ENCODE data around the gene AMH.
A peak's percentile ranks its signal among the peaks of the same experiment; 100 is the strongest.

Gene AMH

DNA sequence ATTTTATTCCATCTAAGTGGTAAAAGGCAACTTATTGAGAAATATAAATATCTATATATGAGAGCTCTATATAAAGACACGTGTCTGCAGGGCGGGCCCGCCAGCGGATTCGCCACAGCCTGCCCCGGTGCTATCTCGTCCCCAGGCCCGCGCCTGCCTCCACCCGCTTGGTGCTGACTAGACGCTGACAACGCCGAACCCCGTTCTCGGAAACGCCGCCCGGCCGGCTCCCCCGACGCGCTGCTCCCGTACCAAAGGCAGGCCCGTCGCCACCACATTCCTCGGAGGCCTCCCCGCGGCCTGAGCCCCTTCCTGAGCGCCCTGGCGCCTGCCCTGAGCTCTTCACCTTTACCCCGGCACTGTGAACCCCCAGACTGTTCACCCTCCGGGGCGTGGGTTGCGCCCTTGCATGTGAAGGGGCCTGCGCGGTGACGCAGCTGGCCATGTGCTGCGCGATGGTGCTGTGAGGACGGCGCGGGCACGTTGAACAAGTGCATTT, 19.0 kb upstream of the AMH start (continued):
- TF ChIP-seq, protein P1, sequence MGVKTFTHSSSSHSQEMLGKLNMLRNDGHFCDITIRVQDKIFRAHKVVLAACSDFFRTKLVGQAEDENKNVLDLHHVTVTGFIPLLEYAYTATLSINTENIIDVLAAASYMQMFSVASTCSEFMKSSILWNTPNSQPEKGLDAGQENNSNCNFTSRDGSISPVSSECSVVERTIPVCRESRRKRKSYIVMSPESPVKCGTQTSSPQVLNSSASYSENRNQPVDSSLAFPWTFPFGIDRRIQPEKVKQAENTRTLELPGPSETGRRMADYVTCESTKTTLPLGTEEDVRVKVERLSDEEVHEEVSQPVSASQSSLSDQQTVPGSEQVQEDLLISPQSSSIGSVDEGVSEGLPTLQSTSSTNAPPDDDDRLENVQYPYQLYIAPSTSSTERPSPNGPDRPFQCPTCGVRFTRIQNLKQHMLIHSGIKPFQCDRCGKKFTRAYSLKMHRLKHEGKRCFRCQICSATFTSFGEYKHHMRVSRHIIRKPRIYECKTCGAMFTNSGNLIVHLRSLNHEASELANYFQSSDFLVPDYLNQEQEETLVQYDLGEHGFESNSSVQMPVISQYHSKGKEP (tag by site-specific recombination; IDR thresholded peaks at IDR 0.05): no peak
- TF ChIP-seq, protein P2, sequence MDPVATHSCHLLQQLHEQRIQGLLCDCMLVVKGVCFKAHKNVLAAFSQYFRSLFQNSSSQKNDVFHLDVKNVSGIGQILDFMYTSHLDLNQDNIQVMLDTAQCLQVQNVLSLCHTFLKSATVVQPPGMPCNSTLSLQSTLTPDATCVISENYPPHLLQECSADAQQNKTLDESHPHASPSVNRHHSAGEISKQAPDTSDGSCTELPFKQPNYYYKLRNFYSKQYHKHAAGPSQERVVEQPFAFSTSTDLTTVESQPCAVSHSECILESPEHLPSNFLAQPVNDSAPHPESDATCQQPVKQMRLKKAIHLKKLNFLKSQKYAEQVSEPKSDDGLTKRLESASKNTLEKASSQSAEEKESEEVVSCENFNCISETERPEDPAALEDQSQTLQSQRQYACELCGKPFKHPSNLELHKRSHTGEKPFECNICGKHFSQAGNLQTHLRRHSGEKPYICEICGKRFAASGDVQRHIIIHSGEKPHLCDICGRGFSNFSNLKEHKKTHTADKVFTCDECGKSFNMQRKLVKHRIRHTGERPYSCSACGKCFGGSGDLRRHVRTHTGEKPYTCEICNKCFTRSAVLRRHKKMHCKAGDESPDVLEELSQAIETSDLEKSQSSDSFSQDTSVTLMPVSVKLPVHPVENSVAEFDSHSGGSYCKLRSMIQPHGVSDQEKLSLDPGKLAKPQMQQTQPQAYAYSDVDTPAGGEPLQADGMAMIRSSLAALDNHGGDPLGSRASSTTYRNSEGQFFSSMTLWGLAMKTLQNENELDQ (tag by site-specific recombination; IDR thresholded peaks at IDR 0.05; ENCODE audit: low read depth): no peak
- TF ChIP-seq, protein P3, sequence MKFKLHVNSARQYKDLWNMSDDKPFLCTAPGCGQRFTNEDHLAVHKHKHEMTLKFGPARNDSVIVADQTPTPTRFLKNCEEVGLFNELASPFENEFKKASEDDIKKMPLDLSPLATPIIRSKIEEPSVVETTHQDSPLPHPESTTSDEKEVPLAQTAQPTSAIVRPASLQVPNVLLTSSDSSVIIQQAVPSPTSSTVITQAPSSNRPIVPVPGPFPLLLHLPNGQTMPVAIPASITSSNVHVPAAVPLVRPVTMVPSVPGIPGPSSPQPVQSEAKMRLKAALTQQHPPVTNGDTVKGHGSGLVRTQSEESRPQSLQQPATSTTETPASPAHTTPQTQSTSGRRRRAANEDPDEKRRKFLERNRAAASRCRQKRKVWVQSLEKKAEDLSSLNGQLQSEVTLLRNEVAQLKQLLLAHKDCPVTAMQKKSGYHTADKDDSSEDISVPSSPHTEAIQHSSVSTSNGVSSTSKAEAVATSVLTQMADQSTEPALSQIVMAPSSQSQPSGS (tag by site-specific recombination; IDR thresholded peaks at IDR 0.05; ENCODE audit: low read depth): no peak
- TF ChIP-seq ZBTB21 (tag by site-specific recombination; IDR thresholded peaks at IDR 0.05) (no peak), KLF10 (tag by site-specific recombination; IDR thresholded peaks at IDR 0.05) (no peak), ZNF677 (tag by site-specific recombination; IDR thresholded peaks at IDR 0.05) (no peak)

DNA sequence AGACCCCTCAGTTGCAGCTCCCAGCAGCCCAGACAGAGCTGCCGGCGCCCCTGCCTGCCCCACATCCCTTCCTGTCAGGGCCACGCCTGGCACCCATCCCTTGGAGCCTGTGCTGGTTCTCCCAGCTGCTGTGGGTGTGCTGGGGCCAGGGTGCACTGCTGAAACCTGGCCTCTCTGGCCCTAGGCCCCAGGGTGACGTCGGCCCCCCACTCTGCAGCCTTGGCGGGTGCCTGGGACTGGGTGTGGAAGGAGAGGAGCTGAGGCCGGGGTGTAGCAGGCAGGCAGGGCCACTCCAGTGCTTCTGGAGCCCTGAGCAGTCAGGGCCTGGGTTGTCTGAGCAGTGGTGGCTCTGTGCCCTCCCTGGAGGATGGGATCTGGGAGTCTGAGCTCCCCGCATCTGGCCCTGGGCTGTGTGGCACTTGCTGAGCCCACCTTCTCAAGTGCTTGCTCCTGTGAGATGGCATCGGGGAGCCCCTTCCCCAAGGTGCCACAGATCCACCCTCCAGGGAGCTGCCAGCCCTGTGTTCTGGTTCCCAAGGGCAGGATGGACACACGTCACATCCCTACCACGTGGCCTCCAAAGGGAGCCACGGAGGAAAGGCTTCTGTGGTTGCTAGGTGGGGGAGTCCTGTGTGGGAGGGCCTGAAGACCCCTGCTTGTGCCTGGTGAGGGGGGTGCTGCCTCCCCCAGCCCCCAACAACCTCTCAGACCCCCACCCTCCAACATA, 18.2 kb upstream of the AMH start:
- ChIA-PET CTCF (interaction anchor here (0.6 to 1.6 kb wide), 5 partner anchors 22 to 380 kb away, joined by 3 read pairs; no protein-coding TSS in a partner anchor), POLR2A (interaction anchor here (0.5 to 1.3 kb wide), 6 partner anchors 8 to 555 kb away, joined by 3 to 7 read pairs (median 4); no protein-coding TSS in a partner anchor)
- Histone ChIP-seq H3K9me3 (ENCODE audit: control insufficient read depth, insufficient read depth, low read depth, low read length) (no peaks in the 10 kb centered on the region), H3K27ac (ENCODE audit: extremely low read depth, low read depth, low read length) (peak overlapping the region; percentile 11; the same call in 1 of the 2 replicates), H3K4me3 (ENCODE audit: low read depth, low read length) (no peak overlapping the region), H3K4me1 (ENCODE audit: control insufficient read depth, insufficient read depth, low read length) (no peaks in the 10 kb centered on the region), H3K36me3 (ENCODE audit: control insufficient read depth in 2 of 2, insufficient read depth in 1 of 2, low read length in 2 of 2) (peaks cover 4 to 71% of the 10 kb centered on the region in 2 experiments; a peak in 2 of 3 replicates)
- TF ChIP-seq ZNF510 (tag by site-specific recombination; IDR thresholded peaks at IDR 0.05; ENCODE audit: insufficient replicate concordance): no peak
- TF ChIP-seq, protein P4, sequence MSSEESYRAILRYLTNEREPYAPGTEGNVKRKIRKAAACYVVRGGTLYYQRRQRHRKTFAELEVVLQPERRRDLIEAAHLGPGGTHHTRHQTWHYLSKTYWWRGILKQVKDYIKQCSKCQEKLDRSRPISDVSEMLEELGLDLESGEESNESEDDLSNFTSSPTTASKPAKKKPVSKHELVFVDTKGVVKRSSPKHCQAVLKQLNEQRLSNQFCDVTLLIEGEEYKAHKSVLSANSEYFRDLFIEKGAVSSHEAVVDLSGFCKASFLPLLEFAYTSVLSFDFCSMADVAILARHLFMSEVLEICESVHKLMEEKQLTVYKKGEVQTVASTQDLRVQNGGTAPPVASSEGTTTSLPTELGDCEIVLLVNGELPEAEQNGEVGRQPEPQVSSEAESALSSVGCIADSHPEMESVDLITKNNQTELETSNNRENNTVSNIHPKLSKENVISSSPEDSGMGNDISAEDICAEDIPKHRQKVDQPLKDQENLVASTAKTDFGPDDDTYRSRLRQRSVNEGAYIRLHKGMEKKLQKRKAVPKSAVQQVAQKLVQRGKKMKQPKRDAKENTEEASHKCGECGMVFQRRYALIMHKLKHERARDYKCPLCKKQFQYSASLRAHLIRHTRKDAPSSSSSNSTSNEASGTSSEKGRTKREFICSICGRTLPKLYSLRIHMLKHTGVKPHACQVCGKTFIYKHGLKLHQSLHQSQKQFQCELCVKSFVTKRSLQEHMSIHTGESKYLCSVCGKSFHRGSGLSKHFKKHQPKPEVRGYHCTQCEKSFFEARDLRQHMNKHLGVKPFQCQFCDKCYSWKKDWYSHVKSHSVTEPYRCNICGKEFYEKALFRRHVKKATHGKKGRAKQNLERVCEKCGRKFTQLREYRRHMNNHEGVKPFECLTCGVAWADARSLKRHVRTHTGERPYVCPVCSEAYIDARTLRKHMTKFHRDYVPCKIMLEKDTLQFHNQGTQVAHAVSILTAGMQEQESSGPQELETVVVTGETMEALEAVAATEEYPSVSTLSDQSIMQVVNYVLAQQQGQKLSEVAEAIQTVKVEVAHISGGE (tag by site-specific recombination; conservative IDR thresholded peaks at IDR 0.05; ENCODE audit: low read depth): no peak
- no peak for TF ChIP-seq ZNF558 (tag by site-specific recombination; IDR thresholded peaks at IDR 0.05)
- no peak for TF ChIP-seq ZNF184 (tag by site-specific recombination; IDR thresholded peaks at IDR 0.05)
- no peak for TF ChIP-seq OVOL3 (tag by site-specific recombination; IDR thresholded peaks at IDR 0.05)
- TF ChIP-seq, protein P5, sequence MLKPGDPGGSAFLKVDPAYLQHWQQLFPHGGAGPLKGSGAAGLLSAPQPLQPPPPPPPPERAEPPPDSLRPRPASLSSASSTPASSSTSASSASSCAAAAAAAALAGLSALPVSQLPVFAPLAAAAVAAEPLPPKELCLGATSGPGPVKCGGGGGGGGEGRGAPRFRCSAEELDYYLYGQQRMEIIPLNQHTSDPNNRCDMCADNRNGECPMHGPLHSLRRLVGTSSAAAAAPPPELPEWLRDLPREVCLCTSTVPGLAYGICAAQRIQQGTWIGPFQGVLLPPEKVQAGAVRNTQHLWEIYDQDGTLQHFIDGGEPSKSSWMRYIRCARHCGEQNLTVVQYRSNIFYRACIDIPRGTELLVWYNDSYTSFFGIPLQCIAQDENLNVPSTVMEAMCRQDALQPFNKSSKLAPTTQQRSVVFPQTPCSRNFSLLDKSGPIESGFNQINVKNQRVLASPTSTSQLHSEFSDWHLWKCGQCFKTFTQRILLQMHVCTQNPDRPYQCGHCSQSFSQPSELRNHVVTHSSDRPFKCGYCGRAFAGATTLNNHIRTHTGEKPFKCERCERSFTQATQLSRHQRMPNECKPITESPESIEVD (tag by site-specific recombination; IDR thresholded peaks at IDR 0.05): no peak
- TF ChIP-seq ZNF626 (tag by site-specific recombination; IDR thresholded peaks at IDR 0.05): no peak
- TF ChIP-seq ZNF548 (tag by site-specific recombination; IDR thresholded peaks at IDR 0.05): no peak
- TF ChIP-seq BCL11B (tag by site-specific recombination; IDR thresholded peaks at IDR 0.05; ENCODE audit: low read depth): no peak
- TF ChIP-seq ZBTB48 (tag by site-specific recombination; IDR thresholded peaks at IDR 0.05): peak; percentile 45; the same call in 1 of the 2 replicates
- no peak for TF ChIP-seq ZNF169 (tag by site-specific recombination; IDR thresholded peaks at IDR 0.05)
- TF ChIP-seq, protein P6, sequence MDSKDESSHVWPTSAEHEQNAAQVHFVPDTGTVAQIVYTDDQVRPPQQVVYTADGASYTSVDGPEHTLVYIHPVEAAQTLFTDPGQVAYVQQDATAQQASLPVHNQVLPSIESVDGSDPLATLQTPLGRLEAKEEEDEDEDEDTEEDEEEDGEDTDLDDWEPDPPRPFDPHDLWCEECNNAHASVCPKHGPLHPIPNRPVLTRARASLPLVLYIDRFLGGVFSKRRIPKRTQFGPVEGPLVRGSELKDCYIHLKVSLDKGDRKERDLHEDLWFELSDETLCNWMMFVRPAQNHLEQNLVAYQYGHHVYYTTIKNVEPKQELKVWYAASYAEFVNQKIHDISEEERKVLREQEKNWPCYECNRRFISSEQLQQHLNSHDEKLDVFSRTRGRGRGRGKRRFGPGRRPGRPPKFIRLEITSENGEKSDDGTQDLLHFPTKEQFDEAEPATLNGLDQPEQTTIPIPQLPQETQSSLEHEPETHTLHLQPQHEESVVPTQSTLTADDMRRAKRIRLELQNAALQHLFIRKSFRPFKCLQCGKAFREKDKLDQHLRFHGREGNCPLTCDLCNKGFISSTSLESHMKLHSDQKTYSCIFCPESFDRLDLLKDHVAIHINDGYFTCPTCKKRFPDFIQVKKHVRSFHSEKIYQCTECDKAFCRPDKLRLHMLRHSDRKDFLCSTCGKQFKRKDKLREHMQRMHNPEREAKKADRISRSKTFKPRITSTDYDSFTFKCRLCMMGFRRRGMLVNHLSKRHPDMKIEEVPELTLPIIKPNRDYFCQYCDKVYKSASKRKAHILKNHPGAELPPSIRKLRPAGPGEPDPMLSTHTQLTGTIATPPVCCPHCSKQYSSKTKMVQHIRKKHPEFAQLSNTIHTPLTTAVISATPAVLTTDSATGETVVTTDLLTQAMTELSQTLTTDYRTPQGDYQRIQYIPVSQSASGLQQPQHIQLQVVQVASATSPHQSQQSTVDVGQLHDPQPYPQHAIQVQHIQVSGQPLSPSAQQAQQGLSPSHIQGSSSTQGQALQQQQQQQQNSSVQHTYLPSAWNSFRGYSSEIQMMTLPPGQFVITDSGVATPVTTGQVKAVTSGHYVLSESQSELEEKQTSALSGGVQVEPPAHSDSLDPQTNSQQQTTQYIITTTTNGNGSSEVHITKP (tag by site-specific recombination; IDR thresholded peaks at IDR 0.05): no peak
- no peak for TF ChIP-seq ZNF707 (tag by site-specific recombination; IDR thresholded peaks at IDR 0.05)
- no peak for TF ChIP-seq ZNF560 (tag by site-specific recombination; IDR thresholded peaks at IDR 0.05; ENCODE audit: borderline replicate concordance)

All from HEK293 (cell line).